Activated T-helper 1 cell treated with anti-CD3 and anti-CD28 coated beads, Interleukin-2, amount 50 U/mL, for 16 hours (primary cell): ENCODE data around the gene NUCB1.
"Not testable (repeated sequence)": the region's sequence is repeated elsewhere in the genome, so short reads cannot be mapped to it uniquely, and the experiment has no call there.

Experiments used
- DNase-seq, 2 donors: peaks; one replicate each; pipeline ENCODE4 v3.0.0-alpha.2; 2020; ENCODE audit warnings: low read depth in 1 of 2, low spot score in 1 of 2

NUCB1 gene

DNA sequence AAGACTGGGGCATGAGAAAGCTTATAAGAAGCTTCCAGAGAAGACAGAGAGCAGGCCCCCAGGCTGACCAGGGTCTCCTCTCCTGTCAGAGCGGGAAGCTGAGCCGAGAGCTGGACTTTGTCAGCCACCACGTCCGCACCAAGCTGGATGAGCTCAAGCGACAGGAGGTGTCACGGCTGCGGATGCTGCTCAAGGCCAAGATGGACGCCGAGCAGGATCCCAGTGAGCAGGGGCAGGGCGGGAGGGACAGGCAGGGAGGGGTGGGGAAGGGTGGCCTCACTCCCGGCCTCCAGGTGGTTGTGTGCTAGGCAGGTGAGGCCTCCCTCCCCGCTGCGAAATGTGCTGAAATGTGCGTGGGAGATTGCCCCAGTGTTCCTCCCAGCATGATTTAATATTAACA lies 5.6 kb downstream of the NUCB1 start:
- no peak for DNase-seq

DNA sequence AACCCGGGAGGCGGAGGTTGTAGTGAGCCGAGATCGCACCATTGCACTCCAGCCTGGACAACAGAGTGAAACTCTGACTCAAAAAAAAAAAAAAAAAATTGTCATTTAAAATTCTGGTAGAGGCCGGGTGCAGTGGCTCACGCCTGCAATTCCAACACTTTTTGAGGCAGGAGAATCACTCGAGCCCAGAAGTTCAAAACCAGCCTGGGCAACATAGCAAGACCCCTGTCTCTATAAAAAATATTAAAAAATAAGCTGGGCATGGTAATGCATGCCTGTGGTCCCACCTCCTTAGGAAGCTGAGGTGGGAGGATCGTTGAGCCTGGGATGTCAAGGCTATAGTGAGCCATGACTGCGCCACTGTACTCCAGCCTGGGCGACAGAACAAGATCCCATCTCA lies 6.2 kb downstream of the NUCB1 start:
- DNase-seq = no peak

DNA sequence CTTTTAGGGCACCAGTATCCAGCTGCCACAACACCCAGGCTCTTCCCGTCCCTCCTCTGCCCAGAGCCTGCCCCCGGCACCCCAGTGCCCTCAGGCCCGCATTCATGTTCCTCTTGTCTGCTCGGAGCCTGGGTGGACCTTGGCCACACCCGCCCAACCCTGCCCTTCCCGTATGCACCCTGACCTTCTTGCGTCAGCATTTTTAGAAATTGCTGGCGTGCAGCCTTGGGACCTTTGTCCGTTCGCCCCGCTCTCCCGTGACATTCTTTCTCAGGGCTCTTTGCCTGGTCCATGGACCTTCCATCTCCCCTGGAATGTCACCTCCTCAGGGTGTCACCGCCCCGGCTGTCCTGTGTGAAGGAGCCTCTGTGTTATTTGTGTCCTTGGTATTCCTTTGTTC lies 7.6 kb downstream of the NUCB1 start:
- no peak for DNase-seq

DNA sequence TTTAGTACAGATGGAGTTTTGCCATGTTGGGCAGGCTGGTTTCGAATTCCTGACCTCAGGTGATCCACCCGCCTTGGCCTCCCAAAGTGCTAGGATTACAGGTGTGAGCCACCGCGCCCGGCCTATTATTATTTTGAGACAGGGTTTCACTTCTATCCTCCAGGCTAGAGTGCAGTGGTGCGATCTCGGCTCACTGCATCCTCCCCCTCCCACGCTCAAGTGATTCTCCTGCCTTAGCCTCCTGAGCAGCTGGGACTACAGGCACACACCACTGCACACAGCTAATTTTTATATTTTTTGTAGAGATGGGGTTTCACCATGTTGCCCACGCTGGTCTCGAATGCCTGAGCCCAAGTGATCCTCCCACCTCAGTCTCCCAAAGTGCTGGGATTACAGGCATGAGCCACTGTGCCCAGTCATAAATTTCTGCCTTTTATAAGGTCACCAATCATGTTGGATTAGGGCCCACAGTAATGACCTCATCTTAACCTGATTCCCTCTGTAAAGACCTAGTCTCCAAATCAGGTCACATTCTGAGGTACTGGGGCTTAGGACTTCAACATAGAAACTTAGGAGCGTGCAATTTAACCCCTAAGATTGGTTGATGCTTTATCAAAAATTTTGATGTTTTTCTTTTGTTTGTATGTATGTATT lies 9.4 kb downstream of the NUCB1 start:
- DNase-seq = not testable (repeated sequence)

DNA sequence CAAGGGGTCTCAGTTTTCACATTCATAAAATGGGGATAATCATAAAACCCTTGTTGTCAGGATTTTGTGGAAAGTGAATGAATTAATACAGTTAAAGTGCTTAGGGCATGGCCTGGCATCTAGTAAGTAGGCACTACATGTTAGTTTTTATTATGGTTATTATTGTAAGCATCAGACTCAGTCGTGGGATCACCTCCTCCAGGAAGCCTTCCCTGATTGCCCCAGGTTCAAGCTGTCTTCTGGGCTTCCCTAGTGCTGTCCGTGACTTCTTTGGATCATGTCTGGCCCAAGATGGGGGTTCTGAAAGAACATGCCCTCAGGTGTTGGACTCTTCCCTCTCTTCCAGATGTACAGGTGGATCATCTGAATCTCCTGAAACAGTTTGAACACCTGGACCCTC lies 10.7 kb downstream of the NUCB1 start:
- DNase-seq = no peak

DNA sequence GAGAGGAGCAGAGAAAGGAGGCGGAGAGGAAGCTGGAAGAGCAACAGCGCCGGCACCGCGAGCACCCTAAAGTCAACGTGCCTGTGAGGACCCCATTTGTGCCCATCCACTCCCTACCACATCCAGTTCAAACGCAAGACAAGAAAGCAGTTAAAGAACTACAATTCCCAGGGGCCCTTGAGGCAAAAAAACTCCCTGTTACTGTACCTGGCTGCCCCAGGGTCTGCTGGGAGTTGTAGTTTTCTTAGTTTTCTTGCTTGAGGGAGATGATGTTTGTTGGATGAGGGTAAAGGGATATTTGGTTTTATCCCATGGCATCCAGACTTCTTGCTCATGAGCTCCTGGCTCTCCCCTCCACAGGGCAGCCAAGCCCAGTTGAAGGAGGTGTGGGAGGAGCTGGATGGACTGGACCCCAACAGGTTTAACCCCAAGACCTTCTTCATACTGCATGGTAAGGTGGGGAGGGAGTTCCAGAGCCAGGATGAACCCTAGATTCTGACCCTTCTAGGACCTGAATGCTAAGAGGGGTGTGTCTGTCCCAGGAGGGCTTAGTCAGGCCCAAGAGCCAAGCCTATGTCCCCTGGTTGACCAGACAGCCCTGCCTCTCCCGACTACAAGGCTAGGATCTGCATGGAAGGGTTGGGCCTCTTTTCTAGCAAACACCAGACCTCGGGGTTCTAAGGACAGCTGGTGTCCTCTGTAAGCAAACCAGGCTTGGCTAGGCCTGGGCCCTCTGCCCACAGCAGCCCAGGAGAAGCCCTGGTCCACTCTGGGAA lies 13.2 kb downstream of the NUCB1 start:
- no peak for DNase-seq

DNA sequence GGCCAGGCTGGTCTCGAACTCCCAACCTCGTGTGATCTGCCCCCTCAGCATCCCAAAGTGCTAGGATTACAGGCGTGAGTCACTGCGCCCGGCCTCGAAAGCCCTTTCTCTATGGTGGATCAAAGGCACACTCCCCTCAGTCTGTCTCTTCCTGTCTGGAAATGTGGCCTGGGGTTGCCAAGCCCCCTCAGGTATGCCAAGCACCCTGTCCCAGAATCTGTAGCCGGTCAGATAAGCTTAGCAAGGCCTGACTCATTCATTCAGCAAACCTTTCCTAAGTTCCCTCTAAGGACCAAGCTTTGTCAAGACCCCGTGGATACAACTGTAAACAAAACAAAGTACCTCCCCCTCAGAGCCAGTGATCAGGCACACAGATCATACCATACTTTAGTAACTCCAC lies 14.1 kb downstream of the NUCB1 start:
- DNase-seq = no peak

DNA sequence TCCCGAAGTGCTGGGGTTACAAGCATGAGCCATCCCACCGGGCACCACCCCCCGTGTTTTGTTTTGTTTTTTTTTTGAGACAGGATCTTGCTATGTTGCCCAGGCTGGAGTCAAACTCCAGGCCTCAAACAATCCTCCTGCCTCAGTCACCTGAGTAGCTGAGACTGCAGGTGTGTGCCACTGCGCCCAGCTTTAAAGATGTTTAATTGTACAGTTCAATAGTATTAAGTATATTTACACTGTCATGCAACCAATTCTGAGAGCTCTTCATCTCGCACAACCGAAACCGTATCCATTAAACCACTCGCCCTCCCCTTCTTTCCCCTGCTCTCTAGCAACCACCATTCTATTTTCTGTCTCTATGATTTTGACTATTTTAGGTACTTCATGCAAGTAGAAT lies 15.6 kb downstream of the NUCB1 start:
- no peak for DNase-seq

DNA sequence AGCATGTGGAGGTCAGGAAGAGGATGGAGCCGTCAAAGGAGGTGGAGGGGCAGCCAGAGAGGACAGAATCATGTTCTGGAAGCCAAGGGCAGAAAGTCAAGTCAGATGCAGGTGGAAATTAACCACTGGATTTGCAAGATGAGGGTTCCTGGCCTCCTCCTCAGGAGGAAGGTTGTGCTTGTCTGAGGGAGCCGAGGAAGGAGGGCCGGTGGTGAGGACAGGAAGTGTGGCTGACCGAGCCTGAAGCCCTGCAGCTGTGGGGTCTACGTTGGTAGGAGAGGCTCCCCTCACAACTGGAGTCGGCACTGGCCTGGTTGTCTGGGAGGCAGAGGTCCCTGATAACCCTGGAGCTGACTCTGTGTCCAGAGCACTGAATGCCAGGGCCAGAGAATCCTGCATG lies 18.0 kb downstream of the NUCB1 start:
- no peak for DNase-seq

DNA sequence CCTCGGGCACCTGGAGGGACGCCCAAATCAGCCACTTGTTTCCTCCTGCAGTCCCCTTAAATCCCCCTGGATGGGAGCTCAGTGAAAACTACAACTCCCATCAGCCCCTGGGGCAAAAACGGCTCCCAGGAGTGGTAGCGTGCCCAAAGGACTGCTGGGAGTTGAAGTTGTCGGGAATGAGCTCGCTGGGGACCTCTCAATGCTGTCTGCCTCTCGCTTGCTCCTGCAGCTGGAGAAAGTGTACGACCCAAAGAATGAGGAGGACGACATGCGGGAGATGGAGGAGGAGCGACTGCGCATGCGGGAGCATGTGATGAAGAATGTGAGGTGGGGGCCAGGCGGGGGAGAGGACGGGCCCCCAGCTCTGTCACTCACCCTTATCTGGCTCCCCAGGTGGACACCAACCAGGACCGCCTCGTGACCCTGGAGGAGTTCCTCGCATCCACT lies 18.7 kb downstream of the NUCB1 start:
- DNase-seq = no peak

DNA sequence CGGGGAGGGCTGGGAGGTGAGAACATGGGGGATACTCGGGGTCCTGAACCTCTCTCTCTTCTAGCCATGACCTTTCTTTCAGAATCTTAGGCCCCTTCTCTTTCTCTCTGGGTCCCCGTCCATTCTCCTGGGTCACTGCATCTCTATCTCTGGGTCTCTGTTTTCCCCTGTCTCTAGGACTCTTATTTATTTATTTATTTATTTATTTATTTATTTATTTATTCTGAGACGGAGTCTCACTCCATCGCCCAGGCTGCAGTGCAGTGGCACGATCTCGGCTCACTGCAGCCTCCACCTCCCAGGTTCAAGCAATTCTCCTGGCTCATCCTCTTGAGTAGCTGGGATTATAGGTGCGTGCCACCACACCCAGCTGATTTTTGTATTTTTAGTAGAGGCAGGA lies 19.2 kb downstream of the NUCB1 start:
- not testable (repeated sequence) for DNase-seq

DNA sequence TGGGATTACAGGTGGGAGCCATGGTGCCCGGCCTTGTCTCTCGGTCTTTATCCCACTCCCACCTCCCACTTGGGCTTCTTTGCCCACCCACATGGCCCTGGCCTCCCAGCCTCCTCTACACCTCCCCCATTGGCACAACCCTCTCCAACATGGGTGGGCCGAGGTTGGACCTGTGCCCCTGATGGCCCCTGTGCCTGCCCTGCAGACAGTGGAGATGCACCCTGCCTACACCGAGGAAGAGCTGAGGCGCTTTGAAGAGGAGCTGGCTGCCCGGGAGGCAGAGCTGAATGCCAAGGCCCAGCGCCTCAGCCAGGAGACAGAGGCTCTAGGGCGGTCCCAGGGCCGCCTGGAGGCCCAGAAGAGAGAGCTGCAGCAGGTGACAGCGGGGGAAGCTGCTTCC lies 20.8 kb downstream of the NUCB1 start:
- DNase-seq = no peak

DNA sequence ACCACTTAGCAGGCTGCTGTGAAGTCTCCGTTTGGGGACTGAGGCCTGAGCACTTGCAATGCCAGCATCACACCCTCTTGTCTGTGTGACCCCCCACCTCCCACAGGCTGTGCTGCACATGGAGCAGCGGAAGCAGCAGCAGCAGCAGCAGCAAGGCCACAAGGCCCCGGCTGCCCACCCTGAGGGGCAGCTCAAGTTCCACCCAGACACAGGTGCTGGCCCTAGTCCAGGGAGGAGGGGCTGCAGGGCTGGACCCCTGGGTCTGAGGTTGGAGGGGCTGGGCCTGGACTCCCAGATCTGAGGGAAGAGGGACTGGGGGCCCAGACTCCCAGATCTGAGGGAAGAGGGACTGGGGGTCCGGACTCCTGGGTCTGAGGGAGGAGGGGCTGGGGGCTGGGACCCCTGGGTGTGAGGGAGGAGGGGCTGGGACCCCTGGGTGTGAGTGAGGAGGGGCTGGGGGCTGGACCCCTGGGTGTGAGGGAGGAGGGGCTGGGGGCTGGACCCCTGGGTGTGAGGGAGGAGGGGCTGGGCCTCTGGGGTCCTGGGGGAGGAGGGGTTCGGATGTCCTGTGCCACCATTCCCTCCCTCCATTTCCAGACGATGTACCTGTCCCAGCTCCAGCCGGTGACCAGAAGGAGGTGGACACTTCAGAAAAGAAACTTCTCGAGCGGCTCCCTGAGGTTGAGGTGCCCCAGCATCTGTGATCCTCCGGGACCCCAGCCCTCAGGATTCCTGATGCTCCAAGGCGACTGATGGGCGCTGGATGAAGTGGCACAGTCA lies 21.8 kb downstream of the NUCB1 start:
- no peak for DNase-seq

DNA sequence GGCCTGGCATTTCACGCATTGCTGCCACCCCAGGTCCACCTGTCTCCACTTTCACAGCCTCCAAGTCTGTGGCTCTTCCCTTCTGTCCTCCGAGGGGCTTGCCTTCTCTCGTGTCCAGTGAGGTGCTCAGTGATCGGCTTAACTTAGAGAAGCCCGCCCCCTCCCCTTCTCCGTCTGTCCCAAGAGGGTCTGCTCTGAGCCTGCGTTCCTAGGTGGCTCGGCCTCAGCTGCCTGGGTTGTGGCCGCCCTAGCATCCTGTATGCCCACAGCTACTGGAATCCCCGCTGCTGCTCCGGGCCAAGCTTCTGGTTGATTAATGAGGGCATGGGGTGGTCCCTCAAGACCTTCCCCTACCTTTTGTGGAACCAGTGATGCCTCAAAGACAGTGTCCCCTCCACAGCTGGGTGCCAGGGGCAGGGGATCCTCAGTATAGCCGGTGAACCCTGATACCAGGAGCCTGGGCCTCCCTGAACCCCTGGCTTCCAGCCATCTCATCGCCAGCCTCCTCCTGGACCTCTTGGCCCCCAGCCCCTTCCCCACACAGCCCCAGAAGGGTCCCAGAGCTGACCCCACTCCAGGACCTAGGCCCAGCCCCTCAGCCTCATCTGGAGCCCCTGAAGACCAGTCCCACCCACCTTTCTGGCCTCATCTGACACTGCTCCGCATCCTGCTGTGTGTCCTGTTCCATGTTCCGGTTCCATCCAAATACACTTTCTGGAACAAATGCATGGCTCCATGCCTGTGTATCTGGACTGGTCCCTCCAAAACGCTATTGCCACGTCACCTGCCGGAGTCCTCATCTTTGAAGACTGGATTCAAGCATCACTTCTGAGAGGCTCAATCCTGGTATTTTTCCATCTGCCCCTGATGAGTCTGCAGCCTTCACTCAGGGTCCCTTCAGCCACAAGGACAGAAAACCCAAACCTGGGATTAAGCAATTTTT lies 22.7 kb downstream of the NUCB1 start:
- no peak for DNase-seq

DNA sequence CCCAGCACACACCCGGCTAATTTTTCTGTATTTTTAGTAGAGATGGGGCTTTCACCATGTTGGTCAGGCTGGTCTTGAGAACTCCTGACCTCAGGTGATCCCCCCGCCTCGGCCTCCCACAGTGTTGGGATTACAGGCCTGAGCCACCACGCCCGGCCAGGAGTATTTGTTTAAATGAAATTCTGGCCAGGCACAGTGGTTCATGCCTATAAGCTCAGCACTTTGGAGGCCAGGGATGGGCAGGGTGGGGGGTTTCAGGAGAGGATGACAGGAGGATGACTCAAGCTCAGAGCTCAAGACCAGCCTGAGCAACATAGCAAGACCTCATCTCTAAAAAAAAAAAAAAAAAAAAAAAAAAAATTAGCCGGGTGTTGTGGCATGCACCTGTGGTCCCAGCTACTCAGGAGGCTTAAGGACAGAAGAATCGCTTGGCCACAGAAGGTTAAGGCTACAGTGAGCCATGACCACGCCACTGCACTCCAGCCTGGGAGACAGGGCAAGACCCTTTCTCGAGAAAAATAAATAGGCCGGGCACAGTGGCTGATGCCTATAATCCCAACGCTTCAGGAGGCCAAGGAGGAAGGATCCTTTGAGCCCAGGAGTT lies 25.2 kb downstream of the NUCB1 start:
- no peak for DNase-seq

DNA sequence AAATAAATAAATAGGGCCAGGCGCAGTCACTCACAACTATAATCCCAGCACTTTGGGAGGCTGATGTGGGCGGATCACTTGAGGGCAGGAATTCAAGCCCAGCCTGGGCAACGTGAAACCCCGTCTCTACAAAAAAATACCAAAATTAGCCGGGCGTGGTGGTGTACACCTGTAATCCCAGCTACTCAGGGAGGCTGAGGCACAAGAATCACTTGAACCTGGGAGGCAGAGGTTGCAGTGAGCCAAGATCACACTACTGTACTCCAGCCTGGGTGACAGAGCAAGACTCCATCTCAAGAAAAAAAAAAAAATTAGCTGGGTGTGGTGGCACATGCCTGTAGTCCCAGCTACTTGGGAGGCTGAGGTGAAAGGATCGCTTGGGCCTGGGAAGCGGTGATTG lies 25.8 kb downstream of the NUCB1 start:
- not testable (repeated sequence) for DNase-seq

DNA sequence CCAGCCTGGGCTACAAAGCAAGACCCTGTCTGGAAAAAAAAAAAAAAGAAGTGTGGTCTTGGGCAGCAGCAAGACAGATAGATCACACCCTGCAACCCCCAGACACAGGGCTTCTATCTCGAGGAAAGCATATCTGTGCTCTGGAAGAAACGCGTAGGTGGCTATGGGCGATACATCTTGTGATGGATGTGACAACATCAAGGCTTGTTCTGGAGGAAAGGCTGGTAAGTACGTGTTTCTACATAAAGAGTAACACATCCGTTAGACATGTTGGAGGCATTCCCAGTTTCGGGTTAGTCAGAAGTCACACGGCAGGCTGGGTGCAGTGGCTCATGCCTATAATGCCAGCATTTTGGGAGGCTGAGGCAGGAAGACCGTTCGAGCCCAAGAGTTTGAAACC lies 26.8 kb downstream of the NUCB1 start:
- no peak for DNase-seq

DNA sequence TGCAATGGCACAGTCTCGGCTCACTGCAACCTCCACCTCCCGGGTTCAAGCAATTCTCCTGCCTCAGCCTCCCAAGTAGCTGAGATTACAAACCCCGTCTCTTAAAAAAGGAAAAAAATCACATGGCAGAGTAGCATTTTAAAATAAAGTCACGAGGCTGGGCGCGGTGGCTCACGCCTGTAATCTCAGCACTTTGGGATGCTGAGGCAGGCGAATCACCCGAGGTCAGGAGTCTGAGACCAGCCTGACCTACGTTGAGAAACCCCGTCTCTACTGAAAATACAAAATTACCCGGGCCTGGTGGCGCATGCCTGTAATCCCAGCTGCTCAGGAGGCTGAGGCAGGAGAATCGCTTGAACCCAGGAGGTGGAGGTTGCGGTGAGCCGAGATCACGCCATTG lies 27.6 kb downstream of the NUCB1 start:
- DNase-seq = not testable (repeated sequence)

DNA sequence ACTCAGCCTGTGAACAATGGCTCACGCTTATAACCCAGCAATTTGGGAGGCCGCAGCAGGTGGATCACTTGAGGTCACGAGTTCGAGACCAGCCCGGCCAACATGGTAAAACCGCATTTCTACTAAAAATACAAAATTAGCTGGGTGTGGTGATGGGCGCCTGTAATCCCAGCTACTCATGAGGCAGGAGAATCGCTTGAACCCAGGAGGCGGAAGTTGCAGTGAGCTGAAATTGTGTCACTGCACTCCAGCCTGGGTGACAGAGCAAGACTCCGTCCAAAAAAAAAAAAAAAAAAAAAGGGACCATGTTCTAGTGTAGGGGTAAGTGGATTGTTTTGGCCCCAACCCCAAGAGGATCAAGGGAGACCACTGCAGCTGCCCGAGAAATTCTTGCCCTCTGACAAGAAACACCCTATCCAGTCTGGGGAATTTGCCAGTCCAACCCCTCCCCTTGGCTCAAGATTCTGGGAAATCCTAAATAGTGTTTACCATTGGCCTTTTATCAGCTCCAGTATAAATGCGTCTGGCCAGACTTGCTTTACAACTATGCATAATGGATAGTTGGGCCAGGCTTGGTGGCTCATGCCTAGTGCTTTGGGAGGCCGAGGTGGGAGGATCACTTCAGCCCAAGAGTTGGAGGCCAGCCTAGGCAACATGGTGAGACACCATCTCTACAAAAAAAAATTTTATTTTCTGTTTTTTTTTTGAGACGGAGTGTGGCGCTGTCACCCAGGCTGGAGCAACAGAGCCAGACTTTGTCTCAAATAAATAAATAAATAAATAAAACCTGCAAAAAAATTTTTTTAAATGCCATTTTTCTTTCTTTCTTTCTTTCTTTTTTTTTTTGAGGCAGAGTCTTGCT lies 28.3 kb downstream of the NUCB1 start:
- no peak for DNase-seq
